ENCODE measurements around the gene CDH23.

The CDH23 gene

DNA sequence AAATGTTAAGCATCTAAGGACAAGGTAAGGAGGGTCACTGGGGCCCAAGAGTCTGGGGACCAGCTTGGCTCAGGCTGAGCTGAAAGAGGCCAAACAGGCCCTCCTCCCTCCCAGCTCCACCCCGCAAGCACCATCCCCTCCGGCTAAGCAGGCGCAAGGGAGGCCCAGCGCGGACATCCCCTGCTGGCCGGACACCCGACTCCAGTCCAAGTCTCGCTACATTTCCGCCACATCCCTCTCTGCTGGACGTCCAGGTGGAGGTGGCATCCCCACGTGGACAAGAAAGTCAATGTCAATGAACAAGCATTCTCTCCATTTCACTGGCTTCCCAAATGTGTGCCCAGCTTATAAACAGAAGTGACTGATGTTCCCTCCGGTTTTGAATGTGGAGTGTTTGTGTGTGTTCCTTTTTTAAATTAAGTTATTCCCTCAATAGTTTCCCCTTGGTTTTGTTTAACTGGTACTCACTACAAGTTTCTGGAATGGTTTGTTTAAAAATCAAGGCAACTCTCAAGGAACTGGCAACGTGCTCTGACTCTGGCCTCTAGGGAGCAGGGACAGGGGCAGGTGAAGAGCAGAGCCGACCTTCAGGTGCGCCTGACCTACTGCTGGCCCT is 418.9 kb downstream of the CDH23 start:
- DNase-seq (ENCODE audit: insufficient read length, low spot score) (no peak), FAIRE-seq (no peak)

DNA sequence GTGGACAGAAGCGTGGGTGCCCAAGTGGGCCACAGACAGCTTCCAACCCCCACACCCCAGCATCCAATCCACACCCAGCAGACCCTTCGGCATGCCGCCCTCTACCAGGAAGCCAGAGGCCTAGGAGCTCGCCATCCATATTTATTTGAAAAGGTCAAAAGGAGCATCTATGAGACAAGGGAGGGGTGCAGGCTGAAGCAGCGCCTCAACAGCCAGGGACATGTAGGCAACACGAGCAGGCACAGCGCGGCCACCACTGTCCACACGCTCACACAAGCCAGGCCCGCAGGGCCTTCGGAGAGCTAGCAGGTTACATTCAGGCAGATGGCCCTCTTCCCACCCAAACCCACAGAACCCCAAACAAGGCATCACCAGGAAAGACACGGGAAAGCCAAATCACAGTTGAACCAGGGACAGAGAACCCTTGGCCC is 419.7 kb downstream of the CDH23 start:
- DNase-seq (ENCODE audit: insufficient read length, low spot score): no peak
- no peak for FAIRE-seq

DNA sequence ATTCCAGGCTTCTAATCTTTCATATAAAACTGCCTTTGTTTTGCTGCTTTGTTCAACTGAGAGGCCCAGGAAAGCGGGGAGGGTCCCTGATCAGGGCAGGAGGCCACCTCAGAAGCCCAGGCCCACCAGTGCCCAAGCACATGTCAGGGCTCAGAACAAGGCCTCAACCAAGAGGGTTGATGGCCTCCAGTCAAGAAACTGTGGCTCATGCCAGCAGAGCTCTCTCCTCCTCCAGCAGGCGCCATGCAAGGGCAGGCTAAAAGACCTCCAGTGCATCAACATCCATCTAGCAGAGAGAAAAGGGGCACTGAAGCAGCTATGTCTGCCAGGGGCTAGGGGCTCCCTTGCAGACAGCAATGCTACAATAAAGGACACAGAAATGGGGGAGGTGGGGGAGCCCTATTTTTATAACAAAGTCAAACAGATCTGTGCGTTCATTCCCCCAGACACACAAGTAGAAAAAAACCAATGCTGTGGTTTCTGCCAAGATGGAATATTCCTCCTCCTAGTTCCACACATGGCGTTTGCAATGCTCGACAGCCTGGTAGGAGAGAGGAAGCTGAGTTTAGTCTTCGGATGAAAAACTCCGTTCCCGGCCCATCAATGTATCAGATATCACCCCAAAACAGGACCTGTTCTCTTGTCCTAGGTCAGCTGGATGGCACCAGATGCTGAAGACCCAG is 420.4 kb downstream of the CDH23 start:
- FAIRE-seq (no peak), DNase-seq (ENCODE audit: insufficient read length, low spot score) (no peak)

DNA sequence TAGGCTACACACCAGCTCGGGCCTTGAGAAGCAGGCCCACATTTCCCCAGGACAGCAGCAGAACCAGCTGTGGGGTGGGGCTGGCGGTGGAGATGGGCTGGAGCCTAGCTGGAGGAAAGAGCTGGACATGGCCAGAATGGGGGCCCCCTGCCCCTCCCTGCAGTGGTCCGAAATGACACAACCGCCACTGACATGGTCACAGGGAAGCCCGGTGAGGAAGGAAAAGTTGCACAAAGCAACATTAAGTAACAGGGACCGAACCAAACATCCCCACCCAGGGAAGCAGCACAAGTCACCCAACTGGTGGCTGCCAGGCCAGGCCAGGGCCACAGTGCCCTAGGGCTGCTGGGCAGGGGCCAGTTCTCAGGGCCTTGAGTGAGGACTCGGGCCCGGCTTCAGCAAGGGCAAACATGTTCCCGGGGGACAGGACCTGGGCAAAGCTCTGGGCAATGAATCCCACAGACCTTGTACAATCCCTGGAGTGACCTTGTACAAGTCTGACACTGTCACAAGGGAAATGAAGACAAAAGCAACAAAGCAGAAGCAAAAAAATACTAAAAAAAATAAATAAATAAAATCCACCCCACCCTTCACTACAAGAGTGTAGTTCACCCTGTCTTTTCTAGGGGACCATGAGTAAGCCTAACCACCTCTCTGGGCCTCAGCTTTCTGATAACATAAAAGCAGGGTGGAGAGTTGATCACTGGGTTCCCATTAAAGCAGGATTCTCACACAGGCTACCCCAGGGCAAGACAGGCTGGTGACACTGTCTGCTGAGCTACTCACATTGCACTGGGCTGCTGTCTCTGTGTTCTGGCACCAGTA is 421.3 kb downstream of the CDH23 start:
- FAIRE-seq: no peak
- no peak for DNase-seq (ENCODE audit: insufficient read length, low spot score)

DNA sequence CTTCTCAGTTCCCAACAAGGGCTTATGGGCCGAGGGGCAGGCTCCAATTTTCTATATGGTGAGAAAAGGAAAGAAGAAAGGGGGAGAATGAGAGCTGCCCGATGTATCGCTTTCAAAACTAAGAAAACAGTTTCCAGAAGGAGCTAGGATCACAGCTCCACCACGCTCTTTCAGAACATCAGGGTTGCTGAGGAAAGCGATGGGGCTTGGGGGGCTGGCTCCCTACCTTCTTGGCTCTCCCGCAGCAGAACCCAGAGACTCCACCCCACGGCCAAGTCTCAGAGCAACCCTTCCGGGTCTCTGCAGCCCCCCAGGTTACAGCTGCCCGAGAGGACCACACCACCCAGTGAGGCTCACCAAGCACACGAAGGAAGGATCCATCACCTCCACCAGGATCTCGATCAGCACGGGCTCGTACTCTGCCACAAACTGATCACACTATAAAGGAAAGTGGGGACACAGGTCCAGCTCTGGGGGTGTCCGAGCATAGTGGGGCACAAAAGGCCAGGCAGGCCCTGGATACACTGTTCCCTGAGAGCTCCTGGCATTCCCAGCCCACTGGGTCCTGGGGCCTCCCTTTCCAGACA is 422.0 kb downstream of the CDH23 start:
- FAIRE-seq (no peak), DNase-seq (ENCODE audit: insufficient read length, low spot score) (no peak)

DNA sequence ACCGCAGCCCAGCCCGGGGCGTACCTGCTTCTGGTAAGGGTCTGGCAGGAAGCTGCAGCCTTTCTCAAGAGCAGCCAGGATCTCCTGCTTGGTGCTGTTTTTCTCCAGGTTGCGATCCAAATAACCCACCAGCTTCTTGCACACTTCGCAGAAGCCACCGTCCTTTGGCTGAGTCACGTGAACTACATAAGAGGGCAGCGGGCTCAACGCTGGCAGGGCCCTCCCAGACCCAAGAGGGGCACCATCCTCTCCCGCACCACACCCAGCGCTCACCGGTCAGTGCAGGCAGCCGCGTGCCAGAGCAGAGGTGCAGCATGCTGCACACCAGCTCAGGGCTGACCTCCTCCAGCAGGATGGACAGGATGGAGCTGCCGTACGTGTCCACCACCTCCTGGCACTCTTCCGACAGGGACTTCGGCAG is 422.7 kb downstream of the CDH23 start:
- FAIRE-seq: no peak
- DNase-seq (ENCODE audit: insufficient read length, low spot score): no peak

DNA sequence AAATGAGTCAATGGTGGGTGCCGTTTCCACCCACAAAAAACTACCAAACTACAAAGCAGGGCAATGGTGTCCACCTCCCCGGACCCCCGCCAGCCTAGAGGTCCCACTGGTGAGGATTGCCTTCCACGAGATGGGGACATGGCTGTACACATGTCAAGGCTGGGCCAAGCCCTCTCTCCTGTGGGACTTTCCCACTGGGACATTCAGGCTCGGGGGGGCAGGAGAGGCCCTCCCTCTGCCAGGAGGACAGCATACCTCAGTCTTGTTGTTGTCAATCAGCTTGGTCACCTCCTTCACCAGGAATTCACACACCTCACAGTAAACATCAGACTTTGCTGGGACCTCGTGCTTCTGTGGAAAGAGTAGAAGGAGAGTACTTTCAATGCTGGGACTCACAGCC is 423.3 kb downstream of the CDH23 start:
- no peak for FAIRE-seq

DNA sequence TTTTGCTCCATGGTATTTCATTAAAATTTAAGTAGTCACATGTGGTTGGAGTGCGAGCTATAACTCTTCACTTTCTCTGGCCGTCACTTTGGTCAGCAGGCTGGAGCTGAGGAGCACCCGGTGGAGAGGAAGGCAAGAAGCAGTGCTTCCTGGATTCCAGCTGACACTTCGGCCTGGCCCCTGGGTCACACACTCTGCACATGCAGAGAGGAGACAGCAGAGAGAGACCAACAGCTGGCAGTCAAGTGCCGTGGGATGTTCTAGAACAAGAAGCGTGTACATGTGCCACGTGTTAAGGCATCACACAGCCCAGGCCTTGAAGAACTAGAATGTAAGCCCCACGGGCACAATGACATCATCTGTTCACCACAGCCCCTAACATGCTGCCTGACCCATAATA is 424.2 kb downstream of the CDH23 start:
- DNase-seq (ENCODE audit: insufficient read length, low spot score): no peak
- no peak for FAIRE-seq

More for the DNA sequence above, 423.3 kb downstream of the CDH23 start:
- DNase-seq (ENCODE audit: insufficient read length, low spot score): no peak

DNA sequence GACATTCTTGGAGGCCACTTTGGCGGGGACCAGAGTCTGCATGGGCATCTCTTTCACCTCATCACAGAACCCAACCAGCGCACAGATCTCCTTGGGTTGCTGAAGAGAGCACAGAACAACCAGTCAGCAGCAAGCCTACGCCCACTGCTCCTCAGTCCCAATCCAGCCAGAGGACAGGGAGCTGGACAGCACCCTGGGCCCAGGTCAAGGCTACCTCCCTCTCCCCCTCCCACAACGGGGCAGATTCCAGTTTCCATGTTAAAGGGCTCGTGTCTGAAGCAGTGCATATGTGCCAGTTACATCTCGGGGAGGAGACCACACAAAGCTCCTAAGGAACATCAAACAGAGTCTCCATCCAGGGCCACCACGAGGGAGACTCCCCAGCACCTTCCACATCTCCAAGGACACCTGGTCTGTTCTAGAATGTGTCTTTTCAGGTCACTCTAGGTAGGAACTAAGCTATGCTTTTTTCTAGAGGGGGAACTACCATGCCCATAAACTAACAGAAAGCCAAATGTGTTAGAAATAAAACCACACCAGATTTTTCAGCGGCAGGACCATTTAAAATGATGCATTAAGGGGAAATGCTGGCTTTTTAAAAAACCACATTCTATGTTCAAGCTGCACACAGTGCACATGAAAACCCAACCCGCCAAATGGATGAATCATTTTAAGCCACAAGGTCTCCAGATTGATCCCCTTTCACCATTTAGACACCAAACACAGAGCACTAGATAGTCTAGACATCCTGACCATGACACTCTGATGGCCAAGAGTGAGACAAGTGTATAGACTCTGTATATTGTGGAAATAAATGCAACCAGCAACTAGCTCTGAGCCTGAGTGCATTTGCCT is 425.4 kb downstream of the CDH23 start:
- no peak for DNase-seq (ENCODE audit: insufficient read length, low spot score)
- FAIRE-seq: no peak

DNA sequence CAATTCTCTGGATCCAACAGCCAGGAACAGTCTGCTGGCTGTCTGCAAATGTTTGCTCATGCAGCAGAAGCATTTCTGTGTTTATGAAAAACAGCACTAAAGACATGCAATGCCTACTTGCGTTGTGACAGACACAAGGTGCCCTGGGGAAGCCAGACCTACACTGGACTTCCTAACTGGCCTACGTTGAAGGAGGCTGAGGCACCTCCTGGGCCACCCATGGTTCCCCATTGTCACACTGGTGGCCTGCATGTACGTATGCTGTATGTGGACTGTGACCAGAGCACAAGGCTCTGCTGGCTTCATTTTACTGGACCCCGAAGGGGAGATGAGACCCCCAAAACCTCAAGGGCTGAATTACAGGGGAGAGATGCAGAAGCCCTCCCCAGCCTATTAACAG is 426.6 kb downstream of the CDH23 start:
- FAIRE-seq: no peak

DNA sequence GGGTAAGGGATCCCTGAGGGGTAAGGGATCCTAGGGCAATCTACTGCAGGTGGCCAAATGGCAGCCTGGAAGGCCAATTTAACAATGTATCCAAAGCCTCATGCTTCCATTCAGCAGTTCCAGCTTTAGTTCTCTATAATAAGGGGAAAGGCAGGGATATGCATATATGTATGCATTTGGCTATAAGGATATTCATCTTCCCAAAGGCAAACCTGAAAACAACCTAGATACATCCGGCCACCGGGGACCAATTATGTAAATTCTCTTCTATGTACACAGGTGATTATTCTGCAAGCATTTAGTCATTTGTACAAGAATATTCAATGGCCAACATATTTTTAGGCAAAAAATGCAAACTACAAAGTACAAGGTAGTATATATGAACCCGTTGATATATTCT is 427.6 kb downstream of the CDH23 start:
- DNase-seq (ENCODE audit: insufficient read length, low spot score) (no peak), FAIRE-seq (no peak)

More for the DNA sequence above, 426.6 kb downstream of the CDH23 start:
- no peak for DNase-seq (ENCODE audit: insufficient read length, low spot score)

DNA sequence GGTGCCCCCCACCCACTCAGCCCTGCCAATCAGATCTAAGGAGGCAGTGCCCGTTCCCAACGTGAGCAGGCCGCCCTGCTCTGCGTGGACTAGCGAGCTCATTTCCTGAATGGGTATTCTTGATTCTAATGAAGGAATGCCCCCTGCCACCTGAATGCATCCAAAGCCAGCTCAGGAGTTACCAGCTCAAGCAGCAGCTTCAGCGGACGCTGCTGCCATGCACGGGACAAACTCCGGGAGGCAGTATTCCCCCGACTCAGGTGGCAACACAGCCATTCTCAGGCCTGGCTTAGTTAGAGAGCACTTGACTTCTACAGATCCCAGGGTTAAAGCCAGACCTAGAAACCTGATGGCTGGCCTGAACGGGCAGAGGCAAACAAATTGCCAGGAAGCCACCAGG is 428.5 kb downstream of the CDH23 start:
- DNase-seq (ENCODE audit: insufficient read length, low spot score): no peak

DNA sequence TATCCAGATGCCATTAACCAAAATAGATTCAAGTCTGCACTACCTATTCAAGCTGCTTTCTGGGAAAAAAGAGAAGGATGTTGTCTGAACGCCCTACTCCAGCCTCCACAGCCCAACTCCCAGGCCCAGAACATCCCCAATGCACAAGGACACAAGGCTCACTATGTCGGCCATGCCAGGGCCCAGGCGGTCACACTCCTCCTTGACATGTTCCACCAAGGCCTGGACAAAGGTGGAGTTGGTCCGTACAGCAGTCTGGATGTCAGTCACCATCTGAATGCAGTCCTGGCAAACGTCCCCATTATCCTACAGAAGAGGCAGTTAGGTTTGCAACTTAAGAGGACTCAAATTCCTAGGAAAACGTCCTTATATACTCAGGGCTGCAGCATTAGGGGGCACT is 431.1 kb downstream of the CDH23 start:
- FAIRE-seq (peak; percentile 23), DNase-seq (ENCODE audit: insufficient read length, low spot score) (no peak)

More for the DNA sequence above, 428.5 kb downstream of the CDH23 start:
- FAIRE-seq: no peak

DNA sequence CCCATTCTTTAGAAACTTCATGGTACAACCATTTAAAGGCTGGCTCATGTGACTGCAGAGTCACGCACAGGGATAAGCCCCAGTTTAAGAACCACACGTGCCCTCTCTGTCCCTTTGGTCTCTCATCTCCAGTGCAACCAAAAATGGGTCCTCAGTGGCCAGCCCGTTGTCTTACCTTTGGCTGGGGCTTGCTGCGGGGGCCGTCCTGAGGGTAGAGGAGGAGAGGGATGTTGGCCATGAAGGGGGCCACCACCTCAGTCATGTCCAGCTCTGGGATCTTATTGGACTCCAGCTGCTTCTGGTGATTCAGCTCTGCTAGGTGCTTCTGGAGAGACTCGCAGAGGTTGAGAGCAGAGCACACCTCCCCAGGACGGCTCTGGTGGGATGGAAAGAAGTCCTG is 432.0 kb downstream of the CDH23 start:
- FAIRE-seq: no peak
- no peak for DNase-seq (ENCODE audit: insufficient read length, low spot score)

DNA sequence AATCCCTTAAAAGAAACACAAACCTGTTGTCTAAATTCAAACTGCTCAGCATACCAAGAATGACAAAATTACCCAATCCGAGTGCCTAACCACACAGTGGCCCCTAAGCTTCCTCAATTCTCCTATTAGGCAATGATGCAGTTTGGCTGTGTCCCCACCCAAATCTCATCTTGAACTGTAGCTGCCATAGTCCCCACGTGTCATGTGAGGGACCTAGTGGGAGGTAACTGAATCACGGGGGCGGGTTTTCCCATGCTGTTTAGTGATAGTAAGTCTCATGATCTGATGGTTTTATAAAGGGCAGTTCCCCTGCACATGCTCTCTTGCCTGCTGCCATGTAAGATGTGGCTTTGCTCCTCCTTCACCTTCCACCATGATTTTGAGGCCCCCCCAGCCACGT is 432.5 kb downstream of the CDH23 start:
- FAIRE-seq (no peak), DNase-seq (ENCODE audit: insufficient read length, low spot score) (no peak)

DNA sequence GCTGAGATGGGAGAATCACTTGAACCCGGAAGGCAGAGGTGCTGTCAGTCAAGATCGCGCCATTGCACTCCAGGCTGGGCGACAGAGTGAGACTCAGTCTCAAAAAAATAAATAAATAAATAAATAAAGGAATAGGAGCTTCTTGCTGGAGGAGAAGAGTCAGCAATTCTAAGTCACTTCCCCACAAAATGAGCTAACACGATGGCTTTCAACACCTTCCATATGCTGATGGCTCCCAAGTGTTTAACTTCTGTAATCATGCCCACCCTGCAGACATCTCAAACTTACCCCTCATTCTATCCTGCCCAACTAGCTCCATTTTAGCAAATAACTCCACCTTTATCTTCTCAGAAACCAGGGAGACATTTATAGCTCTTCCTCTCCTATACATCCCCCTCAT is 433.2 kb downstream of the CDH23 start:
- DNase-seq (ENCODE audit: insufficient read length, low spot score) (no peak), FAIRE-seq (no peak)

DNA sequence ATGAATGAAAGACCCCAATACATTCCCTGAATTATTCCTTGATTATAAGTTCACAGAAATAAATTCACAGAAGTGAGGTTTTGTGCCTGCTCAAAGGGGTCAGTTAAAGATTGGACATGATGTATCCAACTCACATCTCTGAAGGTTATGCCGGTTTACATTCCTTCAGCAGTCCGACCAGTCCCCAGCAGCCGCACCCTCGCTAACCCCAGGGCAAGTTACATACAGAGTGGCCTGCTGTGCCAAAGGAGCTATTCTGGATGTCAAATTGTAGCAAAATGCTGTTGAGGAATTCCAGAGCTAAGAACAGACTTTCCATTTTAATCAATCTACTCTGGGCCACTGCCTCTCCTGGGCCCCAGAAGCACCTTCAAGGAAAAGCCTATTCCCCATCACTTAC is 434.0 kb downstream of the CDH23 start:
- no peak for DNase-seq (ENCODE audit: insufficient read length, low spot score)
- no peak for FAIRE-seq

DNA sequence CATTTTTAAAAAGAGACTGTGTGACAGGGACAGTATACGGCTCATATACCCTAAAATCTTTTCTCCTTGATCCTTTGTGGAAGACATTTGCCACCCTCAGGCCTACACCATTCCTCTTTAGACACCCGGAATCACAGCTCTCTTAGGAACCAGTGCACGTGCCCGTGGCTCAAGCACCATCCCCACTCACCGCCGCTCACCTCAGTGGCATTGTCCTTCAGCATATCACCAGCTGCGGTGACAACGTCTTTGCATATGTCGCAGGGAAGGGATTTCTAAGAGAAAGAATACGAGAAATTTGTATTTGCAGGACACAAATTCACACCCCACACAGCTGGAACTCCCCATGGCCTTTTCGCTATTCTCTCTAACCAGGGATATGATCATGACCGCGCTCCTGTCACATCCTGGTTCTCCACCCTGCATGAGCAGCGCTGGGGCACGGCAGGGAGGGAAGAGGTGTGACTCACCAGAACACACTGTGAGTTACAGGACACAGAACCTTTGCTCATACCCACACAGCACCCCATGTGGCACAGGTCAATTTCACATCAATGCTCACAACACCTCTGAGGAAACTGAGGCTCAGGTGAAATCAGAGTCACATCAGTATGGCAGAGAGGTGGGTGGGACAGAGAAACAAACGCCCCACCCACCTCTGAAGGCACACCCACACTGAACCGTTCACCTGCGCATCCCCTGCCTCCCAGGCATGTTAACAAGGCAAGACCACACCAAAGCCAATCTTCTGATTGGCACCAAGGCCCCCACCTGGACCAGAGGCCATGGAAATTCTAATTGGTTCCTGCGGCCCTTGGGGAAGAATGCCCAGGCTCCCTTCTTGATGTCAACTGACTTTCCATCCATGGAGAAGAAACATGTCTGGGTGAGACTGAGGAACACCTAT is 435.2 kb downstream of the CDH23 start:
- DNase-seq (ENCODE audit: insufficient read length, low spot score): no peak
- no peak for FAIRE-seq

DNA sequence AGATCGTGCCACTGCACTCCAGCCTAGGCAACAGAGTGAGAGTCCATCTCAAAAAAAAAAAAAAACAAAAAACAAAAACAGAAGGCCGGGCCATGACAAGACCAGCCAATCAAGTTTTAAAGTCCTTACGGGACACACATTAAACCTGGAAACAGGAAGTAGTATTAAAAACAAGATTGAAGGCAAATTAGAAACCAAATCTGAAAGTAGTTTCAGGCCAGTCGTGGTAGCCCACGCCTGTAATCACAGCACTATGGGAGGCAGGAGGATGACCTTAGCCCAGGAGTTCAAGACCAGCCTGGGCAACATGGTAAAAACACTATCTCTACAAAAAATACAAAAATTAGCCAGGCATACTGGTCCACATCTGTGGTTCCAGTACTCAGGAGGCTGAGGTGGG is 436.2 kb downstream of the CDH23 start:
- no peak for FAIRE-seq
- no peak for DNase-seq (ENCODE audit: insufficient read length, low spot score)
